IMR-90 (cell line): ENCODE data around the gene ITGB1BP1. TPM values are rescaled to one million over a fixed set of nuclear protein-coding genes. Genes with fewer than 3 reads are reported as not detected.

Experiments
- ATAC-seq: fragments of 200-7000 bp; cut with Tn5 transposase; 2 replicates; pipeline ENCODE4 v1.9.1; 2020; ENCODE audit warnings: low read depth, mild to moderate bottlenecking, moderate library complexity
- BruUV-seq: library from RNA; stranded (reverse); fragments of 400-500 nt; replicated peaks from 2 replicates; lab custom pipeline; 2021; lab: Mats Ljungman, UMichigan
- CTCF ChIA-PET: fragments of 300-600 bp; formaldehyde crosslinking; extraction: SDS; loops from one replicate; lab custom pipeline; 2021; ENCODE audit warnings: antibody characterized with exemption; lab: Yijun Ruan, JAX
- POLR2A ChIA-PET: fragments of 300-600 bp; sonication (Branson Sonifier 250); formaldehyde crosslinking; loops from one replicate; lab custom pipeline; 2022; ENCODE audit warnings: antibody characterized with exemption; ENCODE audit not compliant: unreplicated experiment; lab: Charles Lee
- DNase-seq: peaks from one replicate; pipeline ENCODE4 v3.0.0; 2013
- H2AFZ ChIP-seq: replicated peaks from 2 replicates; pipeline ENCODE3; 2013; ENCODE audit warnings: low read length, mild to moderate bottlenecking; ENCODE audit not compliant: poor library complexity
- H2AK5ac ChIP-seq: 2 replicates; pipeline ENCODE4 v1.6.1; 2013; ENCODE audit warnings: low read depth, low read length, inconsistent platforms
- H2AK9ac ChIP-seq: replicated peaks from 2 replicates; pipeline ENCODE3; 2013; ENCODE audit warnings: mild to moderate bottlenecking, low read depth, low read length, moderate library complexity; ENCODE audit not compliant: poor library complexity
- H2BK120ac ChIP-seq: 2 replicates; pipeline ENCODE4 v1.6.1; 2013; ENCODE audit warnings: low read depth, low read length, inconsistent platforms
- H2BK15ac ChIP-seq: 3 replicates; pipeline ENCODE4 v1.6.1; 2013; ENCODE audit warnings: low read depth, low read length, inconsistent platforms
- H2BK20ac ChIP-seq: 2 replicates; pipeline ENCODE4 v1.6.1; 2013; ENCODE audit warnings: low read depth, mild to moderate bottlenecking, inconsistent platforms, low read length, moderate library complexity
- H2BK5ac ChIP-seq: 2 replicates; pipeline ENCODE4 v1.6.1; 2013; ENCODE audit warnings: mild to moderate bottlenecking, low read depth, low read length, inconsistent platforms; ENCODE audit not compliant: poor library complexity, severe bottlenecking
- H3K14ac ChIP-seq: replicated peaks from 2 replicates; pipeline ENCODE4 v1.6.1; 2013; ENCODE audit warnings: low read depth, low read length, inconsistent platforms
- H3K18ac ChIP-seq: 2 replicates; pipeline ENCODE4 v1.6.1; 2013; ENCODE audit warnings: low read depth, low read length, control low read depth
- H3K23ac ChIP-seq: 2 replicates; pipeline ENCODE4 v1.6.1; 2013; ENCODE audit warnings: low read depth, low read length, inconsistent platforms
- H3K27ac ChIP-seq: 2 replicates; pipeline ENCODE4 v1.5.1; 2013; ENCODE audit warnings: mild to moderate bottlenecking, control low read depth, low read length; ENCODE audit not compliant: insufficient read depth
- H3K27me3 ChIP-seq: 2 replicates; pipeline ENCODE4 v1.6.1; 2013; ENCODE audit warnings: low read length; ENCODE audit not compliant: control insufficient read depth, insufficient read depth
- H3K36me3 ChIP-seq: 2 replicates; pipeline ENCODE4 v1.6.1; 2013; ENCODE audit warnings: low read length, mixed read lengths; ENCODE audit not compliant: control insufficient read depth, insufficient read depth
- H3K4ac ChIP-seq: 2 replicates; pipeline ENCODE4 v1.6.1; 2013; ENCODE audit warnings: low read depth, low read length, inconsistent platforms
- H3K4me1 ChIP-seq: 2 replicates; pipeline ENCODE4 v1.6.1; 2013; ENCODE audit warnings: low read length, mixed read lengths; ENCODE audit not compliant: control insufficient read depth, insufficient read depth
- H3K4me2 ChIP-seq: 2 replicates; pipeline ENCODE4 v1.6.1; 2013; ENCODE audit warnings: low read depth, mild to moderate bottlenecking, control low read depth, low read length, moderate library complexity
- H3K4me3 ChIP-seq: 2 replicates; pipeline ENCODE4 v1.5.1; 2013; ENCODE audit warnings: low read depth, mild to moderate bottlenecking, control low read depth, low read length, moderate library complexity; ENCODE audit not compliant: insufficient read depth
- H3K56ac ChIP-seq: 2 replicates; pipeline ENCODE4 v1.6.1; 2013; ENCODE audit warnings: low read length, inconsistent platforms; ENCODE audit not compliant: insufficient read depth; ENCODE audit errors: extremely low read depth
- H3K79me1 ChIP-seq, 2 experiments: 2 replicates each; pipeline ENCODE4 v1.6.1; 2013; ENCODE audit warnings: low read length in 2 of 2, inconsistent platforms in 1 of 2, low read depth in 1 of 2
- H3K9ac ChIP-seq: 2 replicates; pipeline ENCODE4 v1.6.1; 2013; ENCODE audit warnings: low read depth, low read length, control low read depth
- H3K9me1 ChIP-seq: 2 replicates; pipeline ENCODE4 v1.6.1; 2013; ENCODE audit warnings: low read length, inconsistent platforms; ENCODE audit not compliant: insufficient read depth
- H3K9me3 ChIP-seq: 2 replicates; pipeline ENCODE4 v1.6.1; 2013; ENCODE audit warnings: low read length; ENCODE audit not compliant: control insufficient read depth, insufficient read depth
- H4K20me1 ChIP-seq: 2 replicates; pipeline ENCODE4 v1.6.1; 2013; ENCODE audit warnings: low read length, inconsistent platforms; ENCODE audit not compliant: insufficient read depth
- H4K5ac ChIP-seq: 2 replicates; pipeline ENCODE4 v1.6.1; 2013; ENCODE audit warnings: mild to moderate bottlenecking, low read depth, low read length, control low read depth
- H4K8ac ChIP-seq, 2 experiments: 2 replicates each; pipeline ENCODE4 v1.6.1; 2013; ENCODE audit warnings: low read depth in 2 of 2, low read length in 2 of 2, control low read depth in 1 of 2, inconsistent platforms in 1 of 2
- H4K91ac ChIP-seq: 2 replicates; pipeline ENCODE4 v1.6.1; 2013; ENCODE audit warnings: low read depth, low read length, inconsistent platforms; ENCODE audit not compliant: insufficient read depth
- BHLHE40 ChIP-seq: fragments of 150-350 bp; IDR thresholded peaks from 2 replicates; pipeline ENCODE4 v1.6.1; 2016; ENCODE audit warnings: mild to moderate bottlenecking, low read depth, low read length
- CEBPB ChIP-seq: IDR thresholded peaks from 2 replicates; pipeline ENCODE4 v1.6.1; 2012; ENCODE audit warnings: low read depth, low read length, improper control_type of control experiment
- CHD1 ChIP-seq: IDR thresholded peaks from 2 replicates; pipeline ENCODE4 v1.6.1; 2012; ENCODE audit warnings: low read depth, low read length, improper control_type of control experiment
- FOS ChIP-seq: fragments of 150-350 bp; IDR thresholded peaks from 2 replicates; pipeline ENCODE4 v1.6.1; 2016; ENCODE audit warnings: low read depth, low read length
- MAZ ChIP-seq: IDR thresholded peaks from 2 replicates; pipeline ENCODE4 v1.6.1; 2012; ENCODE audit warnings: low read depth, mild to moderate bottlenecking, low read length, improper control_type of control experiment, moderate library complexity, borderline replicate concordance
- MXI1 ChIP-seq: IDR thresholded peaks from 2 replicates; pipeline ENCODE4 v1.6.1; 2012; ENCODE audit warnings: low read depth, mild to moderate bottlenecking, low read length, moderate library complexity, borderline replicate concordance
- NFE2L2 ChIP-seq: fragments of 150-350 bp; IDR thresholded peaks from 2 replicates; pipeline ENCODE4 v1.6.1; 2016; ENCODE audit warnings: low read depth, mild to moderate bottlenecking, low read length
- POLR2A ChIP-seq: IDR thresholded peaks from 2 replicates; pipeline ENCODE4 v1.6.1; 2012; ENCODE audit warnings: mild to moderate bottlenecking, low read depth, low read length
- RAD21 ChIP-seq: IDR thresholded peaks from 2 replicates; pipeline ENCODE4 v1.6.1; 2012; ENCODE audit warnings: low read length, improper control_type of control experiment
- RFX5 ChIP-seq: IDR thresholded peaks from 2 replicates; pipeline ENCODE4 v1.8.0; 2012; ENCODE audit warnings: low read depth, mild to moderate bottlenecking, low read length, moderate library complexity
- SMC3 ChIP-seq: fragments of 150-350 bp; IDR thresholded peaks from 2 replicates; pipeline ENCODE4 v1.6.1; 2016; ENCODE audit warnings: low read depth, mild to moderate bottlenecking, antibody characterized with exemption, low read length, moderate library complexity
- WGBS, 2 experiments: methylation state at CpG; one replicate each; pipeline versions ENCODE4 v1.1.5 to v1.1.7; 2013; ENCODE audit warnings: missing lambda C conversion rate in 2 of 2; ENCODE audit not compliant: insufficient read length in 1 of 2; ENCODE audit errors: extremely low coverage in 2 of 2; 5-methylcytosine and 5-hydroxymethylcytosine counted together
- dilution Hi-C: fragments of 300-500 bp; cut with HindIII; formaldehyde crosslinking; loops from one replicate; pipeline ENCODE4 v1.14.3; 2018; ENCODE audit warnings: low sequenced_read_pairs; ENCODE audit not compliant: unreplicated experiment
- in situ Hi-C: fragments of 300-500 bp; cut with MboI; formaldehyde crosslinking; loops from 3 replicates; pipeline ENCODE4 v1.14.3; 2019; ENCODE audit warnings: low sequenced_read_pairs, inconsistent platforms, mixed read lengths
- intact Hi-C: fragments of 100-400 bp; cut with micrococcal nuclease; formaldehyde crosslinking; loops from 2 replicates; pipeline ENCODE4 v1.10.0; 2022
- polyA plus RNA-seq, 3 experiments: library from polyadenylated mRNA; depleted of rRNA; stranded (reverse); fragments of >200 nt; gene quantifications; 2 replicates each; pipeline ENCODE4 v1.2.3, GENCODE V29; 2012; ENCODE audit warnings: low replicate concordance in 1 of 3
- total RNA-seq: library from RNA; depleted of rRNA; stranded (reverse); fragments of >200 nt; gene quantifications from 2 replicates; pipeline ENCODE4 v1.2.3, GENCODE V29; 2012
- TF ChIP-seq, protein P1 (sequence below): fragments of 150-350 bp; IDR thresholded peaks from 2 replicates; pipeline ENCODE4 v1.6.1; 2017; ENCODE audit warnings: mild to moderate bottlenecking, antibody characterized with exemption, low read length, low read depth
- TF ChIP-seq, protein P2 (sequence below): conservative IDR thresholded peaks from 2 replicates; pipeline ENCODE4 v1.5.1; 2012; ENCODE audit warnings: mild to moderate bottlenecking, low read depth, low read length, improper control_type of control experiment

ITGB1BP1 gene
- total and polyA plus RNA-seq, 2 of the 4 experiments (the other 2 are of a cell fraction), result 48.6 to 88.1 TPM

- peaks cover 25% of the 10 kb centered on the region for H3K36me3 ChIP-seq
- peak overlapping the region; percentile 45 for H2AK9ac ChIP-seq
- H3K56ac ChIP-seq, result peak overlapping the region; percentile 18; the same call in 1 of the 2 replicates
- peak overlapping the region; percentile 24; the same call in 1 of the 2 replicates for H3K4me2 ChIP-seq
- H2BK20ac ChIP-seq, result peak overlapping the region; percentile 59
- H3K79me1 ChIP-seq, result peaks cover 18 to 76% of the 10 kb centered on the region in 2 experiments
- H2AK5ac ChIP-seq, result peak overlapping the region; percentile 93
- peak overlapping the region; percentile 68 for H3K27ac ChIP-seq
- peak; percentile 69 for ATAC-seq
- WGBS, 2 experiments, result 57% methylated on average over 8 of the region's 18 CpGs; no CpG with 5 or more reads in 1 of the 2 experiments
- peak overlapping the region; percentile 1 for H4K5ac ChIP-seq
- TF ChIP-seq, protein P1, sequence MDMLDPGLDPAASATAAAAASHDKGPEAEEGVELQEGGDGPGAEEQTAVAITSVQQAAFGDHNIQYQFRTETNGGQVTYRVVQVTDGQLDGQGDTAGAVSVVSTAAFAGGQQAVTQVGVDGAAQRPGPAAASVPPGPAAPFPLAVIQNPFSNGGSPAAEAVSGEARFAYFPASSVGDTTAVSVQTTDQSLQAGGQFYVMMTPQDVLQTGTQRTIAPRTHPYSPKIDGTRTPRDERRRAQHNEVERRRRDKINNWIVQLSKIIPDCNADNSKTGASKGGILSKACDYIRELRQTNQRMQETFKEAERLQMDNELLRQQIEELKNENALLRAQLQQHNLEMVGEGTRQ, result no peak
- TF ChIP-seq BHLHE40, result no peak
- TF ChIP-seq CEBPB, result peak; percentile 75
- no peak for TF ChIP-seq POLR2A
- no peak for TF ChIP-seq CHD1
- no peak for TF ChIP-seq RFX5
- TF ChIP-seq NFE2L2, result no peak
- TF ChIP-seq MXI1, result 0 out of 2 replicates have a peak, but pooled peaks have one; percentile 17
- no peak for TF ChIP-seq RAD21
- peak; percentile 78; the same call in 1 of the 2 replicates for TF ChIP-seq FOS
- TF ChIP-seq, protein P2, sequence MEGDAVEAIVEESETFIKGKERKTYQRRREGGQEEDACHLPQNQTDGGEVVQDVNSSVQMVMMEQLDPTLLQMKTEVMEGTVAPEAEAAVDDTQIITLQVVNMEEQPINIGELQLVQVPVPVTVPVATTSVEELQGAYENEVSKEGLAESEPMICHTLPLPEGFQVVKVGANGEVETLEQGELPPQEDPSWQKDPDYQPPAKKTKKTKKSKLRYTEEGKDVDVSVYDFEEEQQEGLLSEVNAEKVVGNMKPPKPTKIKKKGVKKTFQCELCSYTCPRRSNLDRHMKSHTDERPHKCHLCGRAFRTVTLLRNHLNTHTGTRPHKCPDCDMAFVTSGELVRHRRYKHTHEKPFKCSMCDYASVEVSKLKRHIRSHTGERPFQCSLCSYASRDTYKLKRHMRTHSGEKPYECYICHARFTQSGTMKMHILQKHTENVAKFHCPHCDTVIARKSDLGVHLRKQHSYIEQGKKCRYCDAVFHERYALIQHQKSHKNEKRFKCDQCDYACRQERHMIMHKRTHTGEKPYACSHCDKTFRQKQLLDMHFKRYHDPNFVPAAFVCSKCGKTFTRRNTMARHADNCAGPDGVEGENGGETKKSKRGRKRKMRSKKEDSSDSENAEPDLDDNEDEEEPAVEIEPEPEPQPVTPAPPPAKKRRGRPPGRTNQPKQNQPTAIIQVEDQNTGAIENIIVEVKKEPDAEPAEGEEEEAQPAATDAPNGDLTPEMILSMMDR, result no peak
- peak; percentile 26; the same call in 1 of the 2 replicates for TF ChIP-seq MAZ
- no peak for TF ChIP-seq SMC3
- peaks cover 35% of the 10 kb centered on the region for H3K9me1 ChIP-seq
- peak overlapping the region; percentile 69 for H3K14ac ChIP-seq
- H3K4me1 ChIP-seq, result peaks cover 34% of the 10 kb centered on the region
- H2BK120ac ChIP-seq, result peak overlapping the region; percentile 69
- H3K9ac ChIP-seq, result no peak overlapping the region
- dilution Hi-C loops, result no loop called here
- H3K27me3 ChIP-seq, result no peaks in the 10 kb centered on the region
- peak overlapping the region; percentile 85 for H3K4ac ChIP-seq
- intact Hi-C loops, result no loop called here
- H3K4me3 ChIP-seq, result no peak overlapping the region
- H4K20me1 ChIP-seq, result peaks cover 8% of the 10 kb centered on the region; the same call in 1 of the 2 replicates
- H3K18ac ChIP-seq, result peak overlapping the region; percentile 22
- H2BK15ac ChIP-seq, result peak overlapping the region; percentile 89; the same call in 2 of the 3 replicates
- no peaks in the 10 kb centered on the region for H3K9me3 ChIP-seq
- DNase-seq, result peak; percentile 95
- H3K23ac ChIP-seq, result 0 out of 2 replicates have a peak overlapping the region, but pooled peaks have one; percentile 60
- no peak overlapping the region for H2AFZ ChIP-seq
- H2BK5ac ChIP-seq, result peak overlapping the region; percentile 80
- ChIA-PET CTCF (interaction anchor here (1.9 kb wide), 1 partner anchor 10 kb away, joined by 6 read pairs; no protein-coding TSS in a partner anchor), POLR2A (no interaction called here)
- peak overlapping the region; percentile 60 to 68 for H4K8ac ChIP-seq
- no TSS peak for BruUV-seq
- in situ Hi-C loops, result no loop called here
- peak overlapping the region; percentile 81 for H4K91ac ChIP-seq
These were observed 42.4 kb downstream of the ITGB1BP1 start for GRCh38 chr2:9380702-9381628.
